Fibroblast of skin of back (primary cell): ENCODE data around the gene ZFYVE21.

Source experiments
- DNase-seq: peaks from one replicate; pipeline ENCODE4 v3.0.0-alpha.2; 2013

ZFYVE21 gene

DNA sequence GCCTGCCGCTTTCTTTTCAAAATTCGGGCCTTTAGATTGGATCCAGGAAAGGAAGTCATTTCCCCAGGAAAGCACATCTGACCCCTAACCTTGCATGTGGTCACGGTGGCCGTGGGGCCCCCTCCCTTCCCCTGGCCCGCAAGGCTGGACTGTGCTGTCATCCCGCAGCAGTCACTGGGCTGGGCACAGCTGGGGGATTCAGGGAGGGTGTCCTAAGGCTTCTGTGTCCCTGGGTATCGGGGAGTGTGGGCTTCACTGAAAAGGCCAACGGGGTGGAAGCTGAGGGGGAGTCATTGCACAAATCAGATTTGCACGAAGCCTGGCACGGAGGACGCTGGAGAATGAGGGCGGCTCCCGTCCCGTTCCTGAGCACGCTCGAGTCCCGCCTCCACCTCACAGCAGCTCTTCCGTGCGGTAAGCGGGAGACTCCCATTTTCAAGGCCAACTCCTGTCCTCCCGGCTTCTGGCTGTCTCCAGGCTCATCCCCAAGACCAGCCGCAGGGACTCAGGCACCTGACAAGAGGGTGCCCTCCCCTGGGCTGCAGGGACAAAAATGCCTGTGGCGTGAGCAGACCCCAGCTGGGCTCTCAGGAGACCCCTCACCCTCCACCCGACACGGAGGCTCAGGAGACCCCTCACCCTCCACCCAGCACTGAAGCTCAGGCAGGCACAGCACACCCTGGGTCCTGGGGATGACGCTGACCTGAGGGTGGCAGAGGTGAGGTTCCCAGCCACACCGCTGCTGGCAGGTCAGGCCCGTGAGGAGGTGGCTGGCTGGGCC is 9.9 kb upstream of the ZFYVE21 start:
- no peak for DNase-seq

DNA sequence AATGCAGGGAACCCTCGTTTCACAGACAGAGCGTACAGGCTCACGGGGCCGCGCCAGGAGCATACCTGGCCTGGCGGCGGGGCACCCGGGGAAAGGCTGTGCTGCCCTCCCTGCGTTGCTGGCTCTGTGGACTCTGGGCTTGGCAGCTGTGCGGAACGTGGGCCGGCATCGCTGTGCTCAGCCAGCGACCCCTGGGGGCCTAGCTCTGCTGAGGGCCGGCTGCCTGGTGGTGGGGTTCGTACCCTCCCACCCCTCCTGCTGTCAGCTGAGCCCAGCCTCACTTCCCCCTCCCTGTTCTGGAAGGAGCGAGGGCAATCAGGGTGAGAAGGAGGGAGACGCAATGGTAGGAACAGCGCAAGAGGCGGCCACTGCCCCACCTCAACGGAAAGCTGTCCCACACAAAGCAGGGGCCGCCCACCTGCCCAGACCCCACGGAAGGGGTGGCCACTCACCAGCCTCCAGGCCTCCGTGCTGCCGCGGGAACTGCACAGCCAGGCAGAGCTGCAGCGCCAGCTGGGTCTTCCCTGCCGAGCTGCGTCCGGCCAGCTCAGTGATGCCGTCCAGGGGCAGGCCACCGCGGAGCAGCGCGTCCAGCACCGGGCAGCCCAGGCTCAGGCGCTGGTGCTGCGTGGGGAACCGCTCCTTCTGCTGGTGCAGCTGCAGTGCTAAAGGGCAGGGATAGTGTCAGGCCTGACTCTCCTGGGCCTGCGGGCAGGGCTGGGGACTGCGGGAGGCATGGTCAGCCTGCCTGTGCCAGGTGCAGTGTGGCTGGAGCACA is 8.9 kb upstream of the ZFYVE21 start:
- no peak for DNase-seq

DNA sequence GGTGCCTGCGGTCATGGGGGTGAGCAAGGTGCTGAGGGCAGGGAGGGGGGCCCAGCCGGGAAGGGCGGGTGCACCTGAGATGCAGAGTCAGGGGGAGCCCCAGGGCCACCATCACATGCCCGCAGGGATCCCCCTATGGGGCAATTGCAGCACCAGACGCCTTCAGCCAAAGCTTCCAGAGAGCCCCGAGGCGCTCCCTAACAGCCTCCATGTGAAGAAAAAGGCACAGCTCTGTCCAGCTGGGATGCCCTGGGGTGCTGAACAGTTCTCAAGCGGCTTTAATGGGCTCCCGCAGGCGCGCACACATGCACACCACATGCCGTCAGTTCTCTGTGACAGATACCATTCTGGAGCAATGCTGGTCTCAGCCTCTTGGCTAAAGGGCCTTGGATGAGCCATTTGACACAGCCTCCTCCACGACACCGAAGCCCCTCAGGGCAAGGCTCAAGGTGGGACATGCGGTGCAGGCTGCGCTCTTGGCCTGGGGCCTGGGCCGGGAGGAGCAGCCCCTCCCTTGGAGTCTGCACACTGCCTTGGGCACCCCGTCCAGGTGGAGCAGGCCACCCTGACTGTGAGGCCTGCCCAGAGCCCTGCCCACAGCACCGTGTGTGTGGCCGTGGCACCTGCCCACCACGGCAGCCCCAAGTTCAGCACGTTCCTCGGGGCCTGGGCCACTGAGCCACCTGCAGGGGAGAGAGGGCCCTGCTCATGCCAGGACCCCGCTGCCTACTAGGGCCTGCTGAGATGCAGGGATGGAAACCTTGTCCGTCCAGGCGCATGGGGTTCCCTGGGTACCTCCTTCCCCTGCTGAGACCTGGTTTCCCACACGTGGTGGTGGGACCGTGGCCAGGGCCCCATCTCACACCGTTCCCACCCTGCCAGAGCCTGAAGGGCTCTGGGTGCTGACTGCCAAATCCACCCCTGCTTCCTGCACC is 8.0 kb upstream of the ZFYVE21 start:
- DNase-seq = no peak

DNA sequence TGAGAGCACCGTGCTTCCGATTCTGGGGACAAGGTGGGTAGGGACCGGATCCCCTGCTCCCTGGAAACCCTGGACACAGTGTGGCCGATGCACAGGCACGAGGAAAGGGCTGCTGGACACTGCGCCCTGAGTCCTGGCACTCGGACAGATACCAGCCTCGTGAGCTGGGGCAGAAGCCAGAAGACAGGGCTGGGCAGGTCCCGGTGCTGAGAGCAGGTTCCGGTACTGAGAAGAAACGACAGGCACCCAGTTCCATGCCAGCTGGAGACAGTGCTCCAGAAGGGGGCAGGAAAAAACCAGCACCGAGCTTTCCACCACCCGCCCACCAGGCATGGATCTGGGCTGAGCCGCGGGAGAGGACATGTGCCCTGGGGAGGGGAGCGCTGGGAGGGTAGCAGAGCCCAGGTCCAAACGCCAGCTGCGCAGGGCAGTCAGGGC is 6.8 kb upstream of the ZFYVE21 start:
- DNase-seq = no peak

DNA sequence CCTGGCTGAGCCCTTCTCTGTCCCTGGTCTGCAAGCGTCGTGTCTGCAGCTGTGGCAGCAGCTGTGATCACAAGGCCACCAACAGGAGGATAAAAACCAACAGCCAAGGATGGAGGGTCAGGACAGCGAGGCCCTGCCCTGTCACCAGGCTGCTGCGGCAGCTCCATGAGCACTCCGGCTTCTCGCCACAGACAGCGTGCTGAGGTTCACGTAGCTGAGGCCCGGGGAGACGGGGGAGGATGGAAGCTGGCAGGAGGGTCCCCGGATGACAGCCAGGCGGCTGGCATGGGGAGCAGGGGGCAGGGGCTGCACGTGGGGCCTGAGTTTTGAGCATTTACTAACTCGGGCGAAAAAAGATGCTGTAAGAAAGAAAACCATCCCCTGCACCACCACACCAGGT is 5.8 kb upstream of the ZFYVE21 start:
- DNase-seq = no peak

DNA sequence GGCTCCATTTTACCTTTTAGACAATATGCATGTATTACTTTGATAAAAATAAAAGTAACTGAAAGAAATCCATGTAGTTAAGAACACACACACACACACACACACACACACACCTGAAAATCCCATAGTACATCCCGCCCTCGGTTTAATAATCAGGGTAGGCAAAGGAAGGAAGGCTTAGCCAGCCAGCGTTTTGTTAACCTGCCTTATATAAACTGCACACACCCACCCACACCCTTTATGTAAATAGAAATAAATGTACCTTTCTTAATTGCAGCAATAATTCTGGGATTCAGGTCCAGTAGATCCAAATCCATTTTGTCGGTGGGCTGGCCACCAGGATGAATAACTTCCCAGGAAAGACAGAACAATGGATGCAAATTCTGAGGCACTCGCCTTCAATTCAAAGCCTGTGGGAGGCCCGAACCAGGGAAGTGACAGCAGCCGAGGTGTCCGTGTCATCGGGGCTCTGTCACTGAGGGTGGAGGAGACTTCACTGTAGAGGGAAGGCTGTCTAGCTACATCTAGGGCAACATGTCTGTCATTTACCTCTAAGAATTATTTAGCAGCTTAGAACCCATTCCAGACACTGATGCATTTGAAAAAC is 4.7 kb upstream of the ZFYVE21 start:
- no peak for DNase-seq

DNA sequence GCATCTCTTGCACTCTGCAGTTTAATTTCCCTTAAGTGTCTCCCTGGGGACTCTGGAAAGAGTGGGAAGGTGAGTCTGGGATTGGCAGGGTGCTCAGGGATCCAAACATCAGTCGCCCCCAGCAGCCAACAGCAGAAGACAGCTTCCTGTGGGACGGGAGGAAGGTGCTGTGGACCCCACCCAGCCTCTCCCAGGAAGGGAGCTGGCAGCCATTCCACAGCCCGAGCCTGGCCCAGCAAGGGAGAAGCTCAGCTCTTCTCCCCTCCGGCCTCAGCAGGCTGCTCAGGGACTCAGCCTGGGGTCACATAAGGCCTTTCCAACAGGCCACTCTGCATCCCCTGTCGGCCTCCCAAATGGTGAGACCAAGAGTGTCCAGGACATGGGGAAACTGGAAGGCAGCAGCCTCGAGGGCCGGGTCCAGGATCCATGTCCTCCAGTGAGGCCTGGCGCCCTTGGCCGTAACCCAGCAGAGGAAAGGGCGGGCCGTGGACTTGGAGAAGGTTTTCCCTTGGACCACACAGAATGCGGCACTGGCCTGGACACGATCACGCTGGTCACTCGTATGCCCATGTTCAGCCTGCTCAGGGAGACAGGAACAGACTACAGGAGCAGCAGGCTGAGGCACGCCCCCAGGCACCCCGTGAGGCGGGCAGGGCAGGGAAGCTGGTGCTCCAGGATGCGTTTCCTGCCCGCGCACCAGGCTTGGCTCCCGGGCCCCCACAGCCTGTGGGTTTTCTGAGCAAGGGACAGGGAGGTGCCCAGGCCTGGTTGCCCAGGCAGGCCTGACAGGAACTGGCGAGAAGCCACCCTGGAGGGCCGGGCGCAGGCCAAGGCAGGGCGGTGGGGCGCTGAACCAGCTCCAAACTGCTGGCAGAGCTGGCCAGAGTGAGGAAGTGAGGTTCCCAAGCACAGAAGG is 3.8 kb upstream of the ZFYVE21 start:
- no peak for DNase-seq

DNA sequence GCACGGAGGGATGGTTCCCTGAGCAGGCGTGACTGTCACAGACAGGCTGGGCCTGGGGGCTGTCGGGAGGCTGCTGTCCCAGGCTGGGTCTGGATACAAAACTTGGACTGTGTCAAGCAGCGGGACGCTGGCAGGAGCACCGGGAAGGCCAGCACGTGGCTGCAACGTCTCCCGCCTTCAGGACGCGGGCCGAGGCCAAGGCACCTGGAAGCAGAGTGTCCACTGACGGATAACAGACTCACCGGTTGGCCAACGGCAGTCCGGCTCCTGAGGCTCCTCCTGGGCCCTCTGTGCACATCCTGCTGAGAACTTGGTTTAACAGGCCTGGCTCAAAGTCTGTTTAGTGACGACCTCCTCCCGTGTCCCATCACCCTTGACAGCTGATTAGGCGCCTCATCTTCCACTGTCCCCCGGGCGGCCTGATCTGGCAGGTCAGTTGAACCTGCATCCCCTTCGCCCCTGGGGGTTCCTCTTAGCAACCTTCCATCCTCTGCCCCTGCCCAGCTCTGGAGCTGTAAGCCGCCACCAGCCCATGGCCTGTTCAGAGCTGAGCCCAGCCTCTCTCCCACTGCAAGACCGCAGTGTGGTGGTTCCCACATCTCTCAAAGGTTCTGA is 2.9 kb upstream of the ZFYVE21 start:
- no peak for DNase-seq

DNA sequence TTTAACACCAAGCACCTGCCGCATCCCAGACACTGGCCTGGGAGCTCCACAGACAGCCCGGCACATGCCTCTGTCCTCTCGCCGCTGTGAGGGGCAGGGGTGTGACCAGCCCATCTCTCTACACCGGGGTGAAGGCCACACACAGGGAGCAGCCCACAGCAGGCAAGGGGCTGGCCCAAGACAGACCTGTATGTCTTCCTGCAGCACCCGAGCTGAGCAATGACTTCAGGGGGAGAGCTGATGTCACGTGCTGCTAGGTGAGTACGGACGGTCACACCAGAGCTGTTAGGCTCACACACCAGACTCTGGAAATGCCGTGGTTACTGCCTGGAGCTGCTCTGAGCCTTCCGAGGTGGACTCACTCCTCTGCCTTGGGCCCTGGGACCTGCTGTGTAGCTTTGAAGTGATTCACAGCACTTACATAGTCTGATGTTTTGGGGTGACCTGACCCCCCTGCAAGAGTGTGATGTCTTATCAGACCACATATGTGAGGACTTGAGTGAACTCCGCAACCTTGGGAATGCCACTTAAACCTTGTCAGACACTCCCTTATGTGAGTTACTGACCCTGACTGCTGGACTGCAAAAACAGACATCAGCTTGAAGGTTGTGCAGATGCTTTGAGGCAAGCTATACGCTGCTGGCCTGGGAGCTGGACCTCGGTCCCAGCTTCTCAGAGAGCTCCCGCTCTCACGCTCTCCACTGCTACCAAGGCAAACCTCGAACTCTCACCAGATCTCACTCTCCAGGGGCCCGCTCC is 2.1 kb upstream of the ZFYVE21 start:
- DNase-seq = no peak

DNA sequence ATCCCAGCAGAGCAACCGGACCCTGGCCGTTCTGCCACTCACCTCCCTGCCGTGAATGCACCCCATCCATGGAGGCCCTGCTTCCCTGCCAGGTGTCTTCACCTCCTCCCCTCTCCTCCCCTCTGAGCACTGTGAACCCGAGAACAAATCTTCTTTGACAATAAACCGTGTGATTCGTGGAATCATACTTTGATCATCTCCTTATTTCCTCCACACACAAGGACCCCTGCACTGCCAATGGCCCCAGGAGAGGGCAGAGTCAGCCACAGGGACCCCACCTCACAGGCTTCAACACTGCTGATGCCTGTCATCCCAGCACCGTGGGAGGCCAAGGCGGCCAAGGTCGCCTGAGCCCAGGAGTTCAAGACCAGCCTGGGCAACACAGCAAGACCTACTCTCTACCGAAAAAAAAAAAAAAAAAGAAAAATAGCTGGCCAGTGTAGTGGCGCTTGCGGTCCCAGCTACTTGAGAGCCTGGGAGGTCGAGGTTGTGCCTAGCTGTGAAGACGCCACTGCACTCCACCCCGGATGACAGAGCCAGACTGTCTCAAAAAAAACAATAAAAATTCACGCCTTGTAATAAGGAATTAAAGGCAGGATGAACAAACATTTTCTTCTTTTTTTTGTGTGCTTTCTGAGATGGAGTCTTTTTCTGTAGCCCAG is 1.4 kb upstream of the ZFYVE21 start:
- no peak for DNase-seq

DNA sequence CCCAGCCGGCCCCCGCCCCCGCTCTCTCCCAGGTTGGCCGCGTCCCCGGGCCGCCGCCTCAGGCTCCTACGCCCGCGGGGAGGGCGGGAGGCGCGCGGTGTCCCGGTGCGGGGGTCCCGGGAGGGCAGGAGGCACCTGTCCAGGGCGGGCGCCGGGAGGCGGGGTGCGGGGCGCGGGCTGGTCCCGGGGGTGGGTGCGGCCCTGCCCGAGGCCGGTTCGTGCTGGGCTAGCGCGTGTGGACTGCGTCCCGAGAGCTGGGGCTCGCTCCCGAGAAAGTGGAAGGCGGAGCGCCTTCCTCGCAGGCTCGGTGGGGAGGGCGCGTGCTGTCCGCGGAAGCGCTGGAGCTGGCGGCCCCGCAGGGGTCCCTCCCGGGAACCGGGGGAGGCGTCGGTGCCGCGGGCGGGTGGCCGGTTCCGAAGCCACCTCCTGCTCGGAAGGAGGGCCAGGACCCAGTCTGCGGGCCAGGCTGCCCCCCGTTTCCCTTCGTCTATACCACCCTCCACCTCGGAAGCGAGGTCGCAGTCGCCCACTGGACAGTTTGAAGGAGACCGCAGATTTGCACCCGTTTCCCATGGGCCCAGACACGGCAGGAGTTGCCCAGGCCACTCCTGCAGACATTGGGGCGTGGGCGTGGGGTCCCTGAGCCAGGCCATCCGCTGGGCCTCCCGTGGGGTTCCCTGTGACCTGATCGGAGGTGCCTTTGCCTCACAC is 636 bp downstream of the ZFYVE21 start:
- DNase-seq = no peak

DNA sequence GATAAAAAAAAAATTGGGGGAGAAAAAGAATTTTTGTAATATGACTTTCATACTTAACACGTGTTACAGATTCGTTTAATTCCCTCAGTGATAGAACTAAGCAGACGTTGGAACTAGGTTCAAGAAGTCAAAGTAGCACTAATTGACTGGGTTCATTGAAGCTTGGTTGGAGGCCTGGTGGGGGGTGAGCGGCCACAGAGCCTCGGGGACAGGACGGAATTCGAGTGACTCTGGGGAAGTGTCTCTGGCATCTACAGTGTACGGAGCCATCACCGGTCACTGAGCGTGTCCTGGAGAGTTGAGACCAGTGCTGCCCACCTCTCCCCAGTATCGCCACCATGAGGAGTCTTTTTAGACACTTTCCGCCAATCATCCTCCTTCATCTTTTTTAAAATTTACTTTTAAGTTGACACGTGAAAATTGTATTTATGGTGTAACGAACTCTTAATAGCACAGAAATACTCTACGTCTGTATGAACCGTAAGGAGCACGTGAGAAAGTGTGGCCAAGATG is 1.3 kb downstream of the ZFYVE21 start:
- DNase-seq = no peak

DNA sequence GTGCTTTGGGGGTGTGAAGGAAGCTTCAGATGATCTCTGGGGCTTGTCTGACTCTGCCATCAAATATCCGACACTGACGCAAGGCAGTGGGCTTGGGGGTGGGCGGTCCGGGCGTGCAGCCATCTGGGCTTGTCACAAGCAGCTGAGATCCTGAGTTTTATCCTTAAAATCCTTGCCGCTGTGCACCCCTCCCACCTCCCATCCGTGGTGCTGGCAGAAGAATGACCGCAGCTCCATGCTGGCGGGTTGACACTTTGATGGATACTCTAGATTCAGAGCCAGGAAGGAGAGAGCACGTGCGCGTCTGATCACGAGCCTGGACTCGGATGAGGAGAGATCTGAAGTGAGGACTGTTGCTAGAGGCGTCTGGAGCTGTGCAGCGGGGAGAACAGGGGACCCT is 3.0 kb downstream of the ZFYVE21 start:
- no peak for DNase-seq

DNA sequence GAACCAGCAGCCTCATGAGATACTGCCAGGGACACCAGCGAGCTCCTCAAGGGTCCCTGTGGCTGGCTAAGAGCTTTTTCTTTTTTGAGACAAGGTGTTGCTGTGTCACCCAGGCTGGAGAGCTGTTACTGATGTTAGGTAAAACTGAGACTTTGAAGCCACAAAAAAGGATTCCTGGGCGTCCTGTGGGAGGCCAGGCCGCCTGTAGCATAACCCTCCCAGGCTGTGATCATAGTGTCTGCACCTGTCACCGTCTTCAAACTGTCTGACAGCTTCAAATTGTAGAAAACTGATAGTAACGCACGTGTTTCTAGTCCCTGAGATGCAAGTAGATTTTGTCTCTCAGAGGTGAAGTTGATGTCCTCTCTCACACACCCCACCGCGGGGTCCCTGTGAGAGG is 4.1 kb downstream of the ZFYVE21 start:
- no peak for DNase-seq

DNA sequence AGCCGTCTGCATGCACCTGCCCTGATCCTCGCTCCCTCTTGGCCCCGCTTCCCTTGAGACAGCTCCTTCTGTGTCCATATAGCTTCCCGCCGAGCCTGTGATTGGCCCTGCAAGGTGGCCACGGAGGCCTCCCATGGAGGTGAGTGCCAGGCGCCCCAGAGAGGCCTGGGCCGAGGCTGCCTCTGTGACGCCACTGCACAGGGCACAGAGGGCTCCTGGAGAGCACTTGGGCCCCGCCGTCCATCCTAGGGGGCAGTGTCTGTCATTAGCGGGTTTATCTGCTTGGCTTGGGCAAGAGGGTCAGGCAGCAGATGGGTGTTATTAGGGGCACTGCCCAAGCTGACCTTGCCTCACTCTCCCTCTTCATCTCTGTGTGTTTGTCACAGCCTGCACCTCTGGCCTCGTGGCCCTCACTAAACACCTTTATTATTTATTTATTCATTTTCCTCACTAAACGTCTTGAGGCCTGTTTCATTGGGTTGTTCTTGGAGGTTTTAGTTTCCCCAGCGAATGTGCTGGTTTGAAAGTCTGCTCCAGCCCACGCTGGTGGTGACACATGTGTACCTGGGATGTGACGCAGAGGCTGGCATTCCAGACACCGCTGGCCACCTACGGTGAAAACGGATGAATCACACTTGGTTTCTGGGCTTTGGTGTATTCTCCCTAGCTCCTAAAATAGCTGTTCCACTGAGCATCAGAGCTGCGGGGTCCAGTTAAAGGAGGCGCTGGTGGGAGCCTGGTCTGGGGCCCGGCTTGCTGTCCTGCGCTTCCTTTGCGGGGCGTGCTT is 5.9 kb downstream of the ZFYVE21 start:
- peak; percentile 32 for DNase-seq

DNA sequence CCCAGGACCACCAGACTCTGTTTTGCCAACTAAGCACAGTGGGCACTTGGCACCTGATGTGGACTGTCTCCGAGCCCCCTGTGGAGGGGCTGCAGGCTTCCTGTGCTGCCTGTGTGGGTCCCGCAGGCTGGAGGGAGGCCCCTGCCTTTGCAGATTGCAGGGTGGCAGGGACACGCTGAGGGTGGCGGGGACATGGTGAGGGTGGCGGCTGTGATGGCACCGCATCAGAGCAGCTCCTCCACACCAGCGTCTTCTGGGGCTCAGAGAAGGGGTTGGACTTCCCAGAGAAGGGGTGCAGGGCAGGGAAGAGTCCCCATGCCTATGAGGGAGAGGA is 8.1 kb downstream of the ZFYVE21 start:
- DNase-seq = no peak

DNA sequence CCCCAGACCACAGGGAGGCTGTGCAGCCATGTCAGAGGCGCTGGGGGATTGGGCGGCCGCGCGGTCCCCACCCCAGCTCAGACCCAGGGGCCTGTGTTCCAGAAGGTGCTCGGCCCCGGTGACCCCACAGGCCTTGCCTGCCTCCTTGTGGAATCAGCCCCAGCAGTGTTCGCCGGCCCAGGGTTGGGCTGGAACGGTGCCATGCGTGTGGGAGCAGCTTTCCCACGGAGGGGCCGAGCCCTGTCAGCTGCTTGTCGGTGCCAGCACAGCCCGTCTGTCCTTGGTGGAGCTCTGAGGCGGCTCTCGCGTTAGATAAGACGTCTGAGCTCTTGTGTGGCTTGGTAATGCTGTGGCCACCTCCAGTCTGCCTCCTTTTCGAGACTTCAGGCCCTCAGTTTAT is 8.5 kb downstream of the ZFYVE21 start:
- no peak for DNase-seq
